IPS DF 6.9 (cell line): ENCODE data around the gene DNAL1.

Experiments
- DNase-seq: peaks from one replicate; pipeline ENCODE4 v3.0.0-alpha.2; 2013; ENCODE audit warnings: low read depth, low spot score
- H3K27ac ChIP-seq: one replicate; pipeline ENCODE4 v1.5.1; 2013; ENCODE audit warnings: low read length, control low read depth
- H3K27me3 ChIP-seq: 2 replicates; pipeline ENCODE4 v1.6.1; 2013; ENCODE audit warnings: mild to moderate bottlenecking, low read length; ENCODE audit not compliant: control insufficient read depth, insufficient read depth
- H3K36me3 ChIP-seq: 2 replicates; pipeline ENCODE4 v1.6.1; 2013; ENCODE audit warnings: low read length; ENCODE audit not compliant: control insufficient read depth, insufficient read depth
- H3K4me1 ChIP-seq: 2 replicates; pipeline ENCODE4 v1.6.1; 2013; ENCODE audit warnings: low read length; ENCODE audit not compliant: control insufficient read depth, insufficient read depth
- H3K4me3 ChIP-seq: 2 replicates; pipeline ENCODE4 v1.5.1; 2013; ENCODE audit warnings: mild to moderate bottlenecking, low read length
- H3K9me3 ChIP-seq: 2 replicates; pipeline ENCODE4 v1.6.1; 2013; ENCODE audit warnings: low read length, inconsistent platforms; ENCODE audit not compliant: control insufficient read depth, insufficient read depth
- WGBS: extraction: QIAGEN DNeasy Blood & Tissue Kit; methylation state at CpG from one replicate; pipeline ENCODE4 v1.1.7; 2013; ENCODE audit warnings: mixed read lengths, missing lambda C conversion rate; ENCODE audit not compliant: insufficient read length, insufficient coverage; 5-methylcytosine and 5-hydroxymethylcytosine counted together

Gene DNAL1

DNA sequence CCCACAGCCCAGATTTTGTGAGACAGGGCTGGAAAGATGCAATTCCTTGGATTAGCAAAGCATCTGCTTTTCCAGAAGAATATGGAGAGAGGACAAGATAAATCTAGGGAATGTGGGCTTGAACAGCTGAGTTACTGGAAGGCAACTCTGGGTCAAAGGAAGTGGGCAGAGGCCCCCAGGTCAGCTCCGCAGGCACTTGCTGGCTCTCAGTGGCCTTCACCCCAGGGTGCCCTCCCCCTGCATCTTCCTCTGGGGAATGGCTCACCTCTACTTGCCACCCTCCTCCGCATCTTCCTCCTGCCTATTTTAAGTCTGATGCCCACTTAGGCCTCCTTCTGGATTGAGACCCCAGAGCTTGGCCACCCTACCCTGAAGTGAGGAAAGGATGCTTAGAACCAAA, 79.9 kb downstream of the DNAL1 start:
- H3K36me3 ChIP-seq: no peaks in the 10 kb centered on the region

GRCh38 chr14:73725116-73726024, 80.6 kb downstream of the DNAL1 start:
- DNase-seq: no peak
- no CpG with 5 or more reads among the region's 8 CpGs for WGBS
- Histone ChIP-seq H3K36me3 (no peaks in the 10 kb centered on the region), H3K4me3 (no peak overlapping the region), H3K9me3 (no peaks in the 10 kb centered on the region), H3K27me3 (no peaks in the 10 kb centered on the region), H3K4me1 (peaks cover 7% of the 10 kb centered on the region), H3K27ac (no peak overlapping the region)

More for the DNA sequence above, 79.9 kb downstream of the DNAL1 start:
- no peak overlapping the region for H3K4me3 ChIP-seq
- no peaks in the 10 kb centered on the region for H3K9me3 ChIP-seq
- H3K27ac ChIP-seq: no peak overlapping the region
- peaks cover 7% of the 10 kb centered on the region for H3K4me1 ChIP-seq
- no CpG with 5 or more reads among the region's 2 CpGs for WGBS
- DNase-seq: no peak
- no peaks in the 10 kb centered on the region for H3K27me3 ChIP-seq

DNA sequence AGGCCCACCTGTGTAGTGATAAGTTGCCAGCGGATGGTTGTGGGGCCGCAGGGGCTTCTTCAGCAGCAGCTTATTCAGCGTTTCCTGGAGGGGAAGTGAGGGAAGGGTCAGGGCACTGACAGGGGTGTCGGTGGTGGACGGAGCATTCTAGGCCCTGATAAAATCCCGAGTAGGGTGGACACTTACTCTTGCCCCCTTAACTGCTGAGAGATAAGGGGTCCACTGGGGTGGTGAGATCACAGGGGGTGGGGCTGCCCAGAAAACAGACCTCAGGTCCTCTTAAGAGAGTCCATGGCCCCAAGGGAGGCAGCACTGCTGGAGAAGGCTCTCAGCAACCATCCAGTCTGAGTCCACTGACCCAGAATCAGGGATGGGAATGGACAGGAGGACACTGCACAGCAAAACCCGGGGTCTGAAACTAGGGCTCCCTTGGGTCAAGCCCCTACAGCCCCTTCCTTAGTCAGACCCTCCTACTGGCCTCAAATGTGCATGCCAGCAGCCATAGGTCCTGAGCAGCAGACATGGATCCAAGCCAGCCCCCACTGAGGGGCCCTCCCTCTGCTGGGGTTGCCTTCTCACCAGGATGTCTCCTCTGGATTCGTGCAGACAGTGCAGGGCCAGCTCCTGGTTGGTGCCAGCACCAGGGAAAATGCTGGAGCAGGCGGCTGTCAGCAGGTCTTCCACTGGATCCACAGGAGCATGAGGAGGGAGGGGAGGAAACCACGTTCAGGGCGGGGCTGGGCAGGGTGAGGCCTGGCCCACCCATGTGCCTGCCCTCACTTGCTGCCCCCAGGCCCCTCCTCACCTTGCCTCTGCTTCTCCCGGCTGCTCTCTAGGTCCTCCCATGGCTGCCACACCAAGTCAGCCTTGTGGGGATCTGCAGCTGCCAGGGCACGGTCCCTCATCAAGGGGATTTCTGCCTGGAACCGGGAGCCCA, 81.5 kb downstream of the DNAL1 start:
- DNase-seq: no peak
- Histone ChIP-seq H3K4me1 (peaks cover 5% of the 10 kb centered on the region), H3K4me3 (no peak overlapping the region), H3K9me3 (no peaks in the 10 kb centered on the region), H3K27ac (no peak overlapping the region), H3K27me3 (no peaks in the 10 kb centered on the region), H3K36me3 (no peaks in the 10 kb centered on the region)
- WGBS: no CpG with 5 or more reads among the region's 14 CpGs

DNA sequence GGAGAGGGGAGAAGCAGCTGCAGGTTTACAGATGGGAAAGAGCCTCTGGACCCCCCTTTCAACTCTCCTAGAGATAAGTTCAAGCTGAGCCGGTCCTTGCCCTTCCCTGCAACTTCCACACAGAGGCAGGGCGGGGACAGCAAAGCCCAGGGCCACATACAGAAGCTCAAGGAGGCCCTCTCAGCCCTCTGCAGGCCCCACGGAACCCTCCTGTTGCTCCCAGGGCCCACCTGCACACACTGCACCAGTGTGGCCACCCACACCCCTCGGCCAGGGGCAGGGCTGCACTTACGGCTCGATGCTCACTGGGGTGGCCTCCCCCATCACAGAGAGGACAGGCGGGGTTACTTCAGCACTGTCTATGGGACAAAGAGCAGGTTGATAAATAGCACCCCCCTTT, 82.4 kb downstream of the DNAL1 start:
- H3K36me3 ChIP-seq: no peaks in the 10 kb centered on the region
- no peaks in the 10 kb centered on the region for H3K27me3 ChIP-seq
- H3K27ac ChIP-seq: no peak overlapping the region
- H3K4me3 ChIP-seq: no peak overlapping the region
- peaks cover 1% of the 10 kb centered on the region; the same call in 1 of the 2 replicates for H3K4me1 ChIP-seq
- no peaks in the 10 kb centered on the region for H3K9me3 ChIP-seq
- WGBS: no CpG with 5 or more reads among the region's 7 CpGs
- no peak for DNase-seq

GRCh38 chr14:73728717-73729330, 84.0 kb downstream of the DNAL1 start:
- no peaks in the 10 kb centered on the region for H3K36me3 ChIP-seq
- peaks cover 1% of the 10 kb centered on the region; the same call in 1 of the 2 replicates for H3K4me1 ChIP-seq
- DNase-seq: peak; percentile 88
- no CpG with 5 or more reads among the region's 6 CpGs for WGBS
- H3K27ac ChIP-seq: no peak overlapping the region
- no peaks in the 10 kb centered on the region for H3K9me3 ChIP-seq
- no peak overlapping the region for H3K4me3 ChIP-seq
- no peaks in the 10 kb centered on the region for H3K27me3 ChIP-seq

DNA sequence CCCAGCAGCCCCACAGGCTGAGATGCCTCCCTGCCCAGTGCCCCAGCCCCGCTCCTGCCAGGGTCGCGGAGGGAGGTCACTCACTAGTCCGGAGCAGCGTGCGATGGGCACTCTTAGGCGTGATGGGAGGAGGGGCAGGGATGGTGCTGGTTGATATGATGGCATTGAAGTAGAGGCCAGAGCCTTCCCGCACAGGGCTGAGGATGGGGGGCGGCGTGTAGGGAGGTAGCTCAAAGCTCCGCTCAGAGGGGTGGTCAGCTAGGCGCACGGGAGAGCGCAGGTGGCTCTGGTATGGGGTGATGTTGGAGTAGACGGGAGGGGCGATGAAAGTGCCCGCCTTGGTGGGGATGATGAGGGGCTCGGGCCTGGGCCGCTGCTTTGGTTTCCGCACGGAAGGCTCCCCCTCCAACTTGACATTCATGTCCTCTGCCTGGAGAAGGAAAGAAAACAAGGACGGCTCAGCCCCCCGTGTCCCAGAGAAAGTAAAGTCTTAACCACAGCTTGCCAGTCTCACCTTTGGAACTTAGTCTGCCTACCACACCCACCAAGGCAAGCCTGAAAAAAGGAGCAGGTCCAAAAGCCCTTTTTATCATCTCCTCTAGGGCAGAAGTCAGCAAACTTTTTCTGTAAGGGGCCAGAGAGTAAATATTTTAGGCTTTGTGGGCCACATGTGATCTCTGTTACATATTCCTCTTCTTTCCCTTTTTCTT, 84.9 kb downstream of the DNAL1 start:
- no peak overlapping the region for H3K27ac ChIP-seq
- no peaks in the 10 kb centered on the region for H3K36me3 ChIP-seq
- WGBS: no CpG with 5 or more reads among the region's 23 CpGs
- no peak for DNase-seq
- no peaks in the 10 kb centered on the region for H3K9me3 ChIP-seq
- H3K4me1 ChIP-seq: peaks cover 1% of the 10 kb centered on the region; the same call in 1 of the 2 replicates
- no peaks in the 10 kb centered on the region for H3K27me3 ChIP-seq
- no peak overlapping the region for H3K4me3 ChIP-seq

DNA sequence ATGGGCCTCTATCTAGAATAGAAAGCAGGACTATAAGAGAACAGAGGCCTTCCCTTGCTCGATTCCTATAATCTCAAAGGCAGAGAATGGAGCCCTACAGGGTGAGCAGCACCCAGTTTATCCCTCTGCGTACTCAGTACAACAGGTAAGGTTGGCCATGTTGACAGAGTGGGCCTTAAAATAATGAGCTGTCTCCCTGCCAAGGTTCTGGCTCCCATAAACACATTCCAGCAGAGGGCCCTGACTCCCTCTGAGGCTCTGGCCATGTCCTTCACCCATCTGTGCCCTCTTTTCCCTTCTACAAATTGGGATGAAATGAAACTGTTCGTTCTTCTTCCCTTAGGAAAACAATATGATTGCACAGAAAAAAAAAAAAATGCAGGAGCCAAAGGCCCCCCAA, 86.3 kb downstream of the DNAL1 start:
- DNase-seq: no peak
- no CpG with 5 or more reads among the region's 3 CpGs for WGBS
- no peak overlapping the region for H3K4me3 ChIP-seq
- H3K36me3 ChIP-seq: no peaks in the 10 kb centered on the region
- no peak overlapping the region for H3K27ac ChIP-seq
- H3K9me3 ChIP-seq: no peaks in the 10 kb centered on the region
- peaks cover 1% of the 10 kb centered on the region; the same call in 1 of the 2 replicates for H3K4me1 ChIP-seq
- H3K27me3 ChIP-seq: no peaks in the 10 kb centered on the region

GRCh38 chr14:73732006-73732405, 87.2 kb downstream of the DNAL1 start:
- H3K9me3 ChIP-seq: no peaks in the 10 kb centered on the region
- no peak for DNase-seq
- H3K36me3 ChIP-seq: no peaks in the 10 kb centered on the region
- WGBS: no CpG with 5 or more reads among the region's 3 CpGs
- no peak overlapping the region for H3K4me3 ChIP-seq
- H3K27ac ChIP-seq: no peak overlapping the region
- peaks cover 1% of the 10 kb centered on the region; the same call in 1 of the 2 replicates for H3K4me1 ChIP-seq
- H3K27me3 ChIP-seq: no peaks in the 10 kb centered on the region

DNA sequence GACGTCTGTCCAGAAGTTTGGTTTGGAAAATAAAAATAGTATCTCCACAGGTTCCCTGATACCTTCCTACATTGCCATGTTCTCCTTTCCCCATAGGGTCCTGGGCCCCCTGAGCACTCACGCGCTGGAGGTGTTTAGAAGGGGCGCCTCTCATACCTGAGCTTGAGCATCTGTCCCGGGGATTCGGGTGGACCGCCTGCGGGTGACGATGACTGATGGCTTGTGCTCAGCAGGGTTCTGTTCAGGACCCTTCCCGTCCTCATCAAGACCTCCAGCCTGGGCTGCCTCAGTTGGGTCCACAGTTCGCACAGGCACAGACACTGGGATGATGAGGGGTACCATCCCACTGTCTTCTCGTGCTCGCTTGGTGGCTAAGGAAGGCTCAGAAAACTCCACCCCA, 92.1 kb downstream of the DNAL1 start:
- no peaks in the 10 kb centered on the region for H3K9me3 ChIP-seq
- no peak for DNase-seq
- no peaks in the 10 kb centered on the region for H3K27me3 ChIP-seq
- H3K36me3 ChIP-seq: peaks cover 3% of the 10 kb centered on the region; the same call in 1 of the 2 replicates
- H3K4me3 ChIP-seq: no peak overlapping the region
- no CpG with 5 or more reads among the region's 13 CpGs for WGBS
- H3K27ac ChIP-seq: no peak overlapping the region
- H3K4me1 ChIP-seq: peaks cover 2% of the 10 kb centered on the region
